Astrocyte (in vitro differentiated cells and primary cell): ENCODE measurements around the gene PPFIBP1. TPM values are rescaled to one million over a fixed set of nuclear protein-coding genes. Genes with fewer than 3 reads are reported as not detected.

Experiments
- DNase-seq: peaks from one replicate; pipeline ENCODE4 v3.0.0-alpha.2; 2010; ENCODE audit warnings: low read depth
- FAIRE-seq: peaks from 2 replicates; lab custom pipeline; 2011; peaks lifted over from hg19 to GRCh38; lab: Jason Lieb, UNC
- H2AFZ ChIP-seq: 2 replicates; pipeline ENCODE4 v1.6.0; 2012; ENCODE audit warnings: low read depth, low read length, inconsistent platforms
- H3K27ac ChIP-seq: 2 replicates; pipeline ENCODE4 v1.5.1; 2011; ENCODE audit warnings: low read depth, low read length, inconsistent platforms
- H3K27me3 ChIP-seq: 2 replicates; pipeline ENCODE4 v1.6.0; 2011; ENCODE audit warnings: low read length, inconsistent platforms; ENCODE audit not compliant: insufficient read depth
- H3K36me3 ChIP-seq: 2 replicates; pipeline ENCODE4 v1.5.1; 2011; ENCODE audit warnings: low read length, inconsistent platforms; ENCODE audit not compliant: insufficient read depth
- H3K4me1 ChIP-seq: 2 replicates; pipeline ENCODE4 v1.5.1; 2011; ENCODE audit warnings: low read length, inconsistent platforms; ENCODE audit not compliant: insufficient read depth
- H3K4me2 ChIP-seq: 2 replicates; pipeline ENCODE4 v1.6.0; 2012; ENCODE audit warnings: low read length, inconsistent platforms
- H3K4me3 ChIP-seq: 2 replicates; pipeline ENCODE4 v1.5.1; 2011; ENCODE audit warnings: low read depth, mild to moderate bottlenecking, low read length, inconsistent platforms; ENCODE audit not compliant: insufficient read depth
- H3K79me2 ChIP-seq: 2 replicates; pipeline ENCODE4 v1.6.0; 2012; ENCODE audit warnings: mild to moderate bottlenecking, low read length, inconsistent platforms; ENCODE audit not compliant: insufficient read depth
- H3K9ac ChIP-seq: 2 replicates; pipeline ENCODE4 v1.6.0; 2012; ENCODE audit warnings: mild to moderate bottlenecking, low read length, inconsistent platforms
- H3K9me3 ChIP-seq: 2 replicates; pipeline ENCODE4 v1.5.1; 2012; ENCODE audit warnings: low read depth, mild to moderate bottlenecking, low read length, inconsistent platforms; ENCODE audit not compliant: insufficient read depth
- H4K20me1 ChIP-seq: 2 replicates; pipeline ENCODE4 v1.6.0; 2012; ENCODE audit warnings: low read length, inconsistent platforms; ENCODE audit not compliant: insufficient read depth
- H3K27ac Mint-ChIP-seq: one replicate; pipeline ENCODE4 v1.8.0; 2021; ENCODE audit warnings: mild to moderate bottlenecking, mixed read lengths; ENCODE audit not compliant: unreplicated experiment
- H3K27me3 Mint-ChIP-seq: one replicate; pipeline ENCODE4 v1.8.0; 2021; ENCODE audit warnings: low read depth, mixed read lengths; ENCODE audit not compliant: unreplicated experiment
- H3K36me3 Mint-ChIP-seq: one replicate; pipeline ENCODE4 v1.8.0; 2021; ENCODE audit warnings: low read depth, mixed read lengths; ENCODE audit not compliant: unreplicated experiment
- H3K4me1 Mint-ChIP-seq: one replicate; pipeline ENCODE4 v1.8.0; 2021; ENCODE audit warnings: low read depth, mixed read lengths; ENCODE audit not compliant: unreplicated experiment
- H3K4me3 Mint-ChIP-seq: one replicate; pipeline ENCODE4 v1.8.0; 2021; ENCODE audit warnings: mild to moderate bottlenecking, moderate library complexity, mixed read lengths; ENCODE audit not compliant: unreplicated experiment
- H3K9me3 Mint-ChIP-seq: one replicate; pipeline ENCODE4 v1.8.0; 2021; ENCODE audit warnings: mild to moderate bottlenecking, mixed read lengths; ENCODE audit not compliant: unreplicated experiment
- EZH2 ChIP-seq: IDR thresholded peaks from 2 replicates; pipeline ENCODE4 v1.6.1; 2012; ENCODE audit warnings: mild to moderate bottlenecking, low read length, inconsistent platforms; ENCODE audit not compliant: insufficient read depth
- total RNA-seq: library from RNA; stranded (reverse); gene quantifications from 2 replicates; pipeline ENCODE4 v1.2.1, GENCODE V29; 2021
- TF ChIP-seq, protein P1 (sequence below): IDR thresholded peaks from 2 replicates; pipeline ENCODE4 v1.5.1; 2011; ENCODE audit warnings: low read depth, mild to moderate bottlenecking, inconsistent platforms, low read length, moderate library complexity; ENCODE audit not compliant: insufficient read depth

Gene PPFIBP1
- total RNA-seq, 1 donor from 2014 or later, result 147 TPM

DNA sequence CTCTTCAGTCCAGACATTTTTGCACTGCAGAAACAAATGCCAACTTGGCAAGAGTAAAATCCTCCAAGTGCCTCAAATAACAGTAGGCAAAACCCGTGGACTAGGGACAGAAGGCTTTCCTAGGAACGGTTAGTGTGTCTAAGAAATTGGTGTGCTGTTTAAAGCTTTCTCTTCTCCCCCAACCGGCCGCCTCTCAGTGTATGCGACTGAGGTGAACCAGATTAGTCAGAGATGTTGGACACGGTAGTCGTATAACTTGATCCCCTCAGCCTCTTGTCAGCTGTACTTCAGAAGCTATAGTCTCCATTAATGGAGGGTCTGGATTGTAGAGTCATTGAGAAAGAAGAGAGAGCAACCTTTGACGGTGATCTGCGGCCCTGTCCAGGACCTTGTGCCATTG is 21.7 kb downstream of the PPFIBP1 start:
- Histone ChIP-seq H3K9me3 (no peaks in the 10 kb centered on the region), H3K9ac (no peak overlapping the region), H3K27me3 (no peaks in the 10 kb centered on the region), H3K36me3 (no peaks in the 10 kb centered on the region), H3K4me3 (no peak overlapping the region), H3K4me1 (peaks cover 47% of the 10 kb centered on the region), H2AFZ (no peak overlapping the region), H3K27ac (no peak overlapping the region), H3K4me2 (peak overlapping the region; percentile 16), H3K79me2 (peaks cover 94% of the 10 kb centered on the region), H4K20me1 (peaks cover 19% of the 10 kb centered on the region)
- DNase-seq (peak; percentile 35), FAIRE-seq (no peak)
- no peaks in the 10 kb centered on the region for H3K27me3 Mint-ChIP-seq
- peaks cover 62% of the 10 kb centered on the region for H3K4me1 Mint-ChIP-seq
- no peak overlapping the region for H3K4me3 Mint-ChIP-seq
- H3K36me3 Mint-ChIP-seq, result peaks cover 6% of the 10 kb centered on the region
- TF ChIP-seq, protein P1, sequence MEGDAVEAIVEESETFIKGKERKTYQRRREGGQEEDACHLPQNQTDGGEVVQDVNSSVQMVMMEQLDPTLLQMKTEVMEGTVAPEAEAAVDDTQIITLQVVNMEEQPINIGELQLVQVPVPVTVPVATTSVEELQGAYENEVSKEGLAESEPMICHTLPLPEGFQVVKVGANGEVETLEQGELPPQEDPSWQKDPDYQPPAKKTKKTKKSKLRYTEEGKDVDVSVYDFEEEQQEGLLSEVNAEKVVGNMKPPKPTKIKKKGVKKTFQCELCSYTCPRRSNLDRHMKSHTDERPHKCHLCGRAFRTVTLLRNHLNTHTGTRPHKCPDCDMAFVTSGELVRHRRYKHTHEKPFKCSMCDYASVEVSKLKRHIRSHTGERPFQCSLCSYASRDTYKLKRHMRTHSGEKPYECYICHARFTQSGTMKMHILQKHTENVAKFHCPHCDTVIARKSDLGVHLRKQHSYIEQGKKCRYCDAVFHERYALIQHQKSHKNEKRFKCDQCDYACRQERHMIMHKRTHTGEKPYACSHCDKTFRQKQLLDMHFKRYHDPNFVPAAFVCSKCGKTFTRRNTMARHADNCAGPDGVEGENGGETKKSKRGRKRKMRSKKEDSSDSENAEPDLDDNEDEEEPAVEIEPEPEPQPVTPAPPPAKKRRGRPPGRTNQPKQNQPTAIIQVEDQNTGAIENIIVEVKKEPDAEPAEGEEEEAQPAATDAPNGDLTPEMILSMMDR, result no peak
- TF ChIP-seq EZH2, result no peak
- H3K27ac Mint-ChIP-seq, result no peak overlapping the region
- H3K9me3 Mint-ChIP-seq, result peaks cover 2% of the 10 kb centered on the region

DNA sequence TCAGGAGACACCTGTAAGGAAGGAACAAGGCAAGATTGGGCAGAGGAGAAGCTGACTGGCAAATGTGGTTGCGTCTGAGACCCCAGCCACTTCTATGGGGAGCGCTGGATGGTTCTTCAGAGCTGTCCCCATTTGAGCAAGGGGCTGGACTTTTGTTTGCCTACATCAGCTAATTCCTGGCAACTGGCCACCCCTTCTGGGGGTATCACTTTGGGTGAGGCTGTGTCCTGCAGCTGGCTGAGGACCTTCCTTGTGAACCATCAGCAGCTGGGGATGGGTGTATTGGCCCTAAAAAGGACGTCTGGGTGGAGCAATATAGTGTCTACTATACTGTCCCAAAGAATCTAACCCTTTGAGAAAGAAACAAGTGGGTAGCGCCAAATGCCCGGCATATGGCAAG is 23.6 kb downstream of the PPFIBP1 start:
- Histone ChIP-seq H3K36me3 (no peaks in the 10 kb centered on the region), H3K9me3 (no peaks in the 10 kb centered on the region), H3K9ac (no peak overlapping the region), H3K79me2 (peaks cover 95% of the 10 kb centered on the region), H2AFZ (no peak overlapping the region), H3K4me2 (no peak overlapping the region), H3K4me3 (no peak overlapping the region), H4K20me1 (peaks cover 2% of the 10 kb centered on the region), H3K27me3 (no peaks in the 10 kb centered on the region), H3K27ac (peak overlapping the region; percentile 1), H3K4me1 (peaks cover 38% of the 10 kb centered on the region)
- Mint-ChIP-seq H3K9me3 (peaks cover 2% of the 10 kb centered on the region), H3K4me1 (peaks cover 60% of the 10 kb centered on the region), H3K27me3 (no peaks in the 10 kb centered on the region), H3K36me3 (peaks cover 6% of the 10 kb centered on the region), H3K27ac (no peak overlapping the region), H3K4me3 (no peak overlapping the region)
- FAIRE-seq (no peak), DNase-seq (no peak)
- TF ChIP-seq, protein P1, result no peak
- no peak for TF ChIP-seq EZH2

- H3K4me3 Mint-ChIP-seq, result no peak overlapping the region
- H3K27ac ChIP-seq, result peak overlapping the region; percentile 95
- no peak for FAIRE-seq
These were observed 24.5 kb downstream of the PPFIBP1 start for GRCh38 chr12:27548301-27549199.

More at GRCh38 chr12:27548301-27549199, 24.5 kb downstream of the PPFIBP1 start:
- peaks cover 2% of the 10 kb centered on the region for H3K9me3 Mint-ChIP-seq
- no peak overlapping the region for H3K4me3 ChIP-seq
- H3K27me3 ChIP-seq, result no peaks in the 10 kb centered on the region
- H3K9ac ChIP-seq, result peak overlapping the region; percentile 78
- peaks cover 95% of the 10 kb centered on the region for H3K79me2 ChIP-seq
- H3K27ac Mint-ChIP-seq, result peak overlapping the region; percentile 21
- peaks cover 58% of the 10 kb centered on the region for H3K4me1 Mint-ChIP-seq
- no peak overlapping the region for H2AFZ ChIP-seq
- TF ChIP-seq, protein P1, result no peak
- no peak for TF ChIP-seq EZH2
- H3K4me1 ChIP-seq, result peaks cover 41% of the 10 kb centered on the region
- peaks cover 6% of the 10 kb centered on the region for H3K36me3 Mint-ChIP-seq
- H4K20me1 ChIP-seq, result peaks cover 2% of the 10 kb centered on the region
- H3K36me3 ChIP-seq, result no peaks in the 10 kb centered on the region
- no peaks in the 10 kb centered on the region for H3K27me3 Mint-ChIP-seq
- H3K9me3 ChIP-seq, result no peaks in the 10 kb centered on the region
- H3K4me2 ChIP-seq, result peak overlapping the region; percentile 83
- DNase-seq, result no peak
